HepG2 (cell line): ENCODE data around the gene SQSTM1. TPM values are rescaled to one million over a fixed set of nuclear protein-coding genes. Genes with fewer than 3 reads are reported as not detected.

Source experiments
- ATAC-seq: fragments of 200-7000 bp; cut with Tn5 transposase; 3 replicates; pipeline ENCODE4 v1.9.1; 2020; ENCODE audit warnings: mild to moderate bottlenecking, moderate library complexity
- BruUV-seq: library from RNA; stranded (reverse); fragments of 400-500 nt; replicated peaks from 2 replicates; lab custom pipeline; 2021; lab: Mats Ljungman, UMichigan
- CTCF ChIA-PET: fragments of 300-600 bp; formaldehyde crosslinking; extraction: SDS; loops from one replicate; lab custom pipeline; 2021; ENCODE audit warnings: low total read pairs, inconsistent platforms, low intra/inter-chr PET ratio; lab: Yijun Ruan, JAX
- POLR2A ChIA-PET: fragments of 350-600 bp; sonication (Branson Sonifier 250); formaldehyde crosslinking; loops from one replicate; lab custom pipeline; 2020; ENCODE audit warnings: antibody characterized with exemption, inconsistent platforms; lab: Yijun Ruan, JAX
- DNase-seq: peaks from one replicate; pipeline ENCODE4 v3.0.0-alpha.2; 2015; ENCODE audit warnings: low spot score
- FAIRE-seq: peaks from 3 replicates; lab custom pipeline; 2011; peaks lifted over from hg19 to GRCh38; lab: Jason Lieb, UNC
- H2AFZ ChIP-seq: one replicate; pipeline ENCODE4 v1.6.1; 2011; ENCODE audit warnings: low read length, inconsistent platforms
- H3K27ac ChIP-seq: fragments of 300-600 bp; 3 replicates; pipeline ENCODE4 v1.8.0; 2011; ENCODE audit warnings: mixed run types, mild to moderate bottlenecking, mixed read lengths, low read length, inconsistent platforms; ENCODE audit not compliant: insufficient read depth; ENCODE audit errors: extremely low read length
- H3K27me3 ChIP-seq, 2 experiments: fragments of 200-600 bp in 1 of 2; 2 replicates in 1 of 2; 3 replicates in 1 of 2; pipeline versions ENCODE4 v1.6.0 to v1.8.0; 2011; ENCODE audit warnings: low read length in 2 of 2, mild to moderate bottlenecking in 2 of 2, moderate library complexity in 2 of 2, inconsistent platforms in 1 of 2; ENCODE audit not compliant: insufficient read depth in 2 of 2, control insufficient read depth in 1 of 2
- H3K36me3 ChIP-seq, 2 experiments: fragments of 200-600 bp in 1 of 2; replicated peaks in 1 of 2; 2 replicates in 1 of 2; 3 replicates in 1 of 2; pipeline versions ENCODE4 v1.5.1 to v1.8.0; 2011; ENCODE audit warnings: low read length in 2 of 2, inconsistent platforms in 1 of 2; ENCODE audit not compliant: insufficient read depth in 2 of 2, control insufficient read depth in 1 of 2
- H3K4me1 ChIP-seq: 2 replicates; pipeline ENCODE4 v1.5.1; 2012; ENCODE audit warnings: low read length, inconsistent platforms; ENCODE audit not compliant: insufficient read depth
- H3K4me2 ChIP-seq: 2 replicates; pipeline ENCODE4 v1.6.0; 2011; ENCODE audit warnings: low read depth, low read length, inconsistent platforms
- H3K4me3 ChIP-seq, 3 experiments: fragments of 200-600 bp in 1 of 3; sonication (generic), shearing (Covaris generic) in 1 of 3; replicated peaks in 1 of 3; 2 replicates each; pipeline ENCODE4 v1.5.1; 2011 to 2016; ENCODE audit warnings: low read length in 3 of 3, inconsistent platforms in 2 of 3, low read depth in 2 of 3, mild to moderate bottlenecking in 2 of 3, control low read depth in 1 of 3, mixed read lengths in 1 of 3; ENCODE audit not compliant: insufficient read depth in 1 of 3
- H3K79me2 ChIP-seq: one replicate; pipeline ENCODE4 v1.6.1; 2011; ENCODE audit warnings: low read length, inconsistent platforms; ENCODE audit not compliant: insufficient read depth
- H3K9ac ChIP-seq: 2 replicates; pipeline ENCODE4 v1.6.0; 2011; ENCODE audit warnings: mild to moderate bottlenecking, low read depth, low read length, inconsistent platforms; ENCODE audit not compliant: insufficient read depth
- H3K9me3 ChIP-seq: 2 replicates; pipeline ENCODE4 v1.5.1; 2012; ENCODE audit warnings: mild to moderate bottlenecking, low read length
- H4K20me1 ChIP-seq: 2 replicates; pipeline ENCODE4 v1.6.0; 2011; ENCODE audit warnings: inconsistent platforms, mild to moderate bottlenecking, low read length, moderate library complexity; ENCODE audit not compliant: insufficient read depth
- AHR ChIP-seq: IDR thresholded peaks from 2 replicates; pipeline ENCODE4 v1.6.1; 2018; ENCODE audit warnings: missing genetic modification reagents, missing compliant biosample characterization
- CCDC6 ChIP-seq: sonication (generic); formaldehyde crosslinking; IDR thresholded peaks from 2 replicates; pipeline ENCODE4 v1.8.1; 2022; ENCODE audit warnings: mild to moderate bottlenecking, missing genetic modification reagents, moderate library complexity
- FOXA1 ChIP-seq, 2 experiments: fragments of 450-650 bp in 1 of 2; sonication (generic) in 1 of 2; formaldehyde crosslinking in 1 of 2; IDR thresholded peaks; 2 replicates each; pipeline versions ENCODE4 v1.4.0 to v1.6.1; 2016 to 2020; ENCODE audit warnings: missing genetic modification reagents in 1 of 2
- GZF1 ChIP-seq: sonication (generic); formaldehyde crosslinking; IDR thresholded peaks from 2 replicates; pipeline ENCODE4 v1.5.1; 2020; ENCODE audit warnings: mild to moderate bottlenecking, missing genetic modification reagents
- HHEX ChIP-seq: IDR thresholded peaks from 2 replicates; pipeline ENCODE4 v1.6.1; 2016; ENCODE audit warnings: control low read depth
- KDM5B ChIP-seq: sonication (generic); formaldehyde crosslinking; IDR thresholded peaks from 2 replicates; pipeline ENCODE4 v1.4.0; 2020; ENCODE audit warnings: missing genetic modification reagents, mild to moderate bottlenecking, borderline replicate concordance
- MYPOP ChIP-seq: sonication (generic); formaldehyde crosslinking; IDR thresholded peaks from 2 replicates; pipeline ENCODE4 v1.8.1; 2023; ENCODE audit warnings: mild to moderate bottlenecking, moderate library complexity, missing genetic modification reagents
- NCOA1 ChIP-seq: sonication (generic); formaldehyde crosslinking; IDR thresholded peaks from 2 replicates; pipeline ENCODE4 v1.9.0; 2021; ENCODE audit warnings: missing genetic modification reagents
- RBFOX2 ChIP-seq: fragments of 200-400 bp; formaldehyde crosslinking; IDR thresholded peaks from 2 replicates; pipeline ENCODE4 v1.6.1; 2017; ENCODE audit warnings: low read depth, mild to moderate bottlenecking, low read length
- ZNF121 ChIP-seq: sonication (generic); formaldehyde crosslinking; IDR thresholded peaks from 2 replicates; pipeline ENCODE4 v1.5.0; 2020; ENCODE audit warnings: mild to moderate bottlenecking, missing genetic modification reagents
- ZNF225 ChIP-seq: sonication (generic); formaldehyde crosslinking; IDR thresholded peaks from 2 replicates; pipeline ENCODE4 v1.4.0; 2020; ENCODE audit warnings: mild to moderate bottlenecking, missing genetic modification reagents
- ZNF510 ChIP-seq: sonication (generic); formaldehyde crosslinking; IDR thresholded peaks from 2 replicates; pipeline ENCODE4 v1.4.0; 2020; ENCODE audit warnings: low read depth, mild to moderate bottlenecking, missing genetic modification reagents
- ZNF564 ChIP-seq: sonication (generic); formaldehyde crosslinking; IDR thresholded peaks from 2 replicates; pipeline ENCODE4 v1.8.1; 2023; ENCODE audit warnings: mild to moderate bottlenecking, missing genetic modification reagents
- ZNF569 ChIP-seq: sonication (generic); formaldehyde crosslinking; IDR thresholded peaks from 2 replicates; pipeline ENCODE4 v1.5.0; 2020; ENCODE audit warnings: mild to moderate bottlenecking, missing genetic modification reagents, moderate library complexity, borderline replicate concordance
- ZNF577 ChIP-seq: sonication (generic); formaldehyde crosslinking; IDR thresholded peaks from 2 replicates; pipeline ENCODE4 v1.4.0; 2020; ENCODE audit warnings: mild to moderate bottlenecking, low read depth, missing genetic modification reagents, borderline replicate concordance
- ZNF737 ChIP-seq: sonication (generic); formaldehyde crosslinking; IDR thresholded peaks from 2 replicates; pipeline ENCODE4 v1.5.0; 2020; ENCODE audit warnings: missing genetic modification reagents, mild to moderate bottlenecking, borderline replicate concordance
- ZNF746 ChIP-seq: sonication (generic); formaldehyde crosslinking; IDR thresholded peaks from 2 replicates; pipeline ENCODE4 v1.8.0; 2022; ENCODE audit warnings: mild to moderate bottlenecking, missing genetic modification reagents
- ZNF749 ChIP-seq: sonication (generic); formaldehyde crosslinking; IDR thresholded peaks from 2 replicates; pipeline ENCODE4 v1.8.0; 2022; ENCODE audit warnings: mild to moderate bottlenecking, missing genetic modification reagents, moderate library complexity, borderline replicate concordance
- WGBS: methylation state at CpG from one replicate; pipeline ENCODE4 v1.1.6; 2017; ENCODE audit warnings: low lambda C conversion rate; 5-methylcytosine and 5-hydroxymethylcytosine counted together
- in situ Hi-C: cut with HindIII; loops from 2 replicates; pipeline ENCODE4 v1.10.0; 2017; ENCODE audit warnings: low pct_unique_long_range_greater_than_20kb; ENCODE audit not compliant: extremely low pct_ligation_motif_present
- intact Hi-C: fragments of 100-400 bp; cut with micrococcal nuclease; formaldehyde crosslinking; loops from one replicate; pipeline ENCODE4 v1.10.0; 2022; ENCODE audit not compliant: unreplicated experiment
- polyA plus RNA-seq, 8 experiments: library from polyadenylated mRNA; depleted of rRNA in 3 of 8; stranded (reverse) in 7 of 8; unstranded in 1 of 8; fragments of >200 nt; fragmentation: Illumina TruSeq in 4 of 8; extraction: Trizol in 4 of 8; gene quantifications; 2 replicates each; pipeline versions ENCODE4 v1.2.1 to v1.2.3, GENCODE V29; 2011 to 2016; ENCODE audit warnings: low read depth in 4 of 8, missing spikeins in 1 of 8, mixed read lengths in 1 of 8; ENCODE audit not compliant: insufficient read depth in 1 of 8
- total RNA-seq, 5 experiments: library from RNA; depleted of rRNA; stranded (reverse); fragments of >200 nt; fragmentation: Illumina TruSeq; extraction: Trizol; gene quantifications; 2 replicates each; pipeline ENCODE4 v1.2.3, GENCODE V29; 2016; ENCODE audit warnings: low read depth in 1 of 5

The SQSTM1 gene
- total and polyA plus RNA-seq, 2 of the 13 experiments (the other 11 are each of a cell fraction or from before 2014, with no cell fraction given): 90.9 to 160 TPM

GRCh38 chr5:179823937-179824744 is 3.4 kb downstream of the SQSTM1 start:
- Histone ChIP-seq H3K36me3 (peaks cover 25 to 49% of the 10 kb centered on the region in 2 experiments), H3K4me2 (peak overlapping the region; percentile 75), H3K4me3 (peak overlapping the region in 2 of 3 experiments; percentile 23 to 44; a peak in 2 of 6 replicates), H3K4me1 (peaks cover 84% of the 10 kb centered on the region), H2AFZ (no peak overlapping the region), H3K9me3 (no peaks in the 10 kb centered on the region), H3K27me3 (no peaks in the 10 kb centered on the region), H3K27ac (peak overlapping the region; percentile 62), H3K79me2 (peaks cover 50% of the 10 kb centered on the region), H4K20me1 (peaks cover 51% of the 10 kb centered on the region), H3K9ac (peak overlapping the region; percentile 29; the same call in 1 of the 2 replicates)
- peak; percentile 23 for FAIRE-seq
- BruUV-seq: no TSS peak
- ChIA-PET CTCF (interaction anchor here (1.4 kb wide), 1 partner anchor 22 kb away, joined by 3 read pairs; no protein-coding TSS in a partner anchor), POLR2A (interaction anchor here (1.0 to 2.9 kb wide), 4 partner anchors 14 to 31 kb away, joined by 3 to 13 read pairs (median 10); partner anchors contain the start of gene LTC4S)
- 85% methylated on average over 14 of the region's 22 CpGs for WGBS
- intact Hi-C loops (no loop called here), in situ Hi-C loops (no loop called here)
- no peak for ATAC-seq
- no peak for DNase-seq
- TF ChIP-seq AHR (CRISPR knock-in tag): no peak
- TF ChIP-seq MYPOP (CRISPR knock-in tag): no peak
- no peak for TF ChIP-seq ZNF510 (CRISPR knock-in tag)
- TF ChIP-seq FOXA1 (IDR thresholded peaks at IDR 0.05): no peak
- no peak for TF ChIP-seq FOXA1 (CRISPR knock-in tag; IDR thresholded peaks at IDR 0.05)
- peak; percentile 40; the same call in 1 of the 2 replicates for TF ChIP-seq ZNF225 (CRISPR knock-in tag)
- TF ChIP-seq ZNF121 (CRISPR knock-in tag): no peak
- TF ChIP-seq ZNF737: no peak
- TF ChIP-seq KDM5B: peak; percentile 47; the same call in 1 of the 2 replicates
- TF ChIP-seq ZNF569: no peak
- TF ChIP-seq ZNF746 (CRISPR knock-in tag): no peak
- TF ChIP-seq RBFOX2: peak; percentile 85
- TF ChIP-seq CCDC6: no peak
- no peak for TF ChIP-seq NCOA1 (CRISPR knock-in tag)
- TF ChIP-seq ZNF577 (CRISPR knock-in tag): no peak
- no peak for TF ChIP-seq HHEX (CRISPR knock-in tag)
- TF ChIP-seq ZNF564 (CRISPR knock-in tag): no peak
- no peak for TF ChIP-seq ZNF749 (CRISPR knock-in tag)
- no peak for TF ChIP-seq GZF1 (CRISPR knock-in tag)
